Measurements from ENCODE around the gene CRYGS. TPM values are rescaled to one million over a fixed set of nuclear protein-coding genes. Genes with fewer than 3 reads are reported as not detected.
"Not testable (repeated sequence)": the region's sequence is repeated elsewhere in the genome, so short reads cannot be mapped to it uniquely, and the experiment has no call there.

Gene CRYGS
- 1 to 10 TPM; 1.2 to 4.9 (median 2.9) TPM for total RNA-seq

- in situ Hi-C loops (cut with MboI; ENCODE audit: low pct_unique_long_range_greater_than_20kb in 2 of 9, low sequenced_read_pairs in 9 of 9, unreplicated experiment in 9 of 9) = loop anchor here in 8 of 9 experiments (10.0 to 25.0 kb wide), 3 partner anchors 282 to 557 kb away; no protein-coding TSS in a partner anchor
- WGBS, 10 experiments = 37 to 100% (median 86%) methylated on average over 1 to 2 of the region's 2 CpGs; no CpG with 5 or more reads in 1 of the 10 experiments
- H3K4me1 ChIP-seq (replicated peaks in 1 of 2) = no peaks in the 10 kb centered on the region
- no peak for ATAC-seq (replicated peaks in 6 of 8)
- no peak within 1 kb of the TSS for H3K27ac ChIP-seq
- H3K4me3 ChIP-seq = no peak within 1 kb of the TSS
Observed at GRCh38 chr3:186544281-186544680, at the start of gene CRYGS. Gene CRYGS (minus strand): TSS chr3:186544380. CDS start chr3:186544326, 54 bp downstream.

GRCh38 chr3:186593862-186594261, 49.7 kb upstream of the CRYGS start:
- in situ Hi-C loops (cut with MboI; ENCODE audit: low pct_unique_long_range_greater_than_20kb in 2 of 9, low sequenced_read_pairs in 9 of 9, unreplicated experiment in 9 of 9) = loop anchor here in 1 of 9 experiments (25.0 kb wide), 1 partner anchor 193 kb away; the partner anchor contains the start of gene EIF4A2
- ATAC-seq (replicated peaks in 6 of 8) = no peak
- peaks cover 0 to 3% of the 10 kb centered on the region in 2 donors for H3K4me1 ChIP-seq (replicated peaks in 1 of 2)
- WGBS, 10 experiments = 71 to 100% (median 95%) methylated on average over 2 to 3 of the region's 3 CpGs; no CpG with 5 or more reads in 2 of the 10 experiments
- no peak overlapping the region for H3K27ac ChIP-seq
- no peak overlapping the region for H3K4me3 ChIP-seq

GRCh38 chr3:186592682-186593081, 48.5 kb upstream of the CRYGS start:
- Histone ChIP-seq H3K4me1 (replicated peaks in 1 of 2) (no peaks in the 10 kb centered on the region), H3K4me3 (no peak overlapping the region), H3K27ac (no peak overlapping the region)
- in situ Hi-C loops (cut with MboI; ENCODE audit: low pct_unique_long_range_greater_than_20kb in 2 of 9, low sequenced_read_pairs in 9 of 9, unreplicated experiment in 9 of 9) = loop anchor here in 1 of 9 experiments (25.0 kb wide), 1 partner anchor 195 kb away; the partner anchor contains the start of gene EIF4A2
- ATAC-seq (replicated peaks in 6 of 8) = no peak
- 44 to 100% (median 92%) methylated on average over 1 to 4 of the region's 4 CpGs for WGBS, 10 experiments

- H3K4me3 ChIP-seq = no peak overlapping the region
- in situ Hi-C loops (cut with MboI; ENCODE audit: low pct_unique_long_range_greater_than_20kb in 2 of 9, low sequenced_read_pairs in 9 of 9, unreplicated experiment in 9 of 9) = loop anchor here in 1 of 9 experiments (25.0 kb wide), 1 partner anchor 197 kb away; the partner anchor contains the start of gene EIF4A2
- no peak overlapping the region for H3K27ac ChIP-seq
- no peaks in the 10 kb centered on the region for H3K4me1 ChIP-seq (replicated peaks in 1 of 2)
- no peak for ATAC-seq (replicated peaks in 6 of 8)
- 20 to 93% (median 74%) methylated on average over 1 to 7 of the region's 7 CpGs for WGBS, 10 experiments
Observed at GRCh38 chr3:186590580-186591295, 46.6 kb upstream of the CRYGS start.

GRCh38 chr3:186589856-186590579, 45.8 kb upstream of the CRYGS start:
- in situ Hi-C loops (cut with MboI; ENCODE audit: low pct_unique_long_range_greater_than_20kb in 2 of 9, low sequenced_read_pairs in 9 of 9, unreplicated experiment in 9 of 9) = loop anchor here in 1 of 9 experiments (25.0 kb wide), 1 partner anchor 197 kb away; the partner anchor contains the start of gene EIF4A2
- no peak overlapping the region for H3K4me3 ChIP-seq
- no peak for ATAC-seq (replicated peaks in 6 of 8)

GRCh38 chr3:186589121-186589520, 44.9 kb upstream of the CRYGS start:
- ATAC-seq (replicated peaks in 6 of 8) = peak in 2 of 8 experiments; percentile 45 to 52
- Histone ChIP-seq H3K27ac (no peak overlapping the region), H3K4me1 (replicated peaks in 1 of 2) (no peaks in the 10 kb centered on the region), H3K4me3 (no peak overlapping the region)
- in situ Hi-C loops (cut with MboI; ENCODE audit: low pct_unique_long_range_greater_than_20kb in 2 of 9, low sequenced_read_pairs in 9 of 9, unreplicated experiment in 9 of 9) = loop anchor here in 1 of 9 experiments (25.0 kb wide), 1 partner anchor 198 kb away; the partner anchor contains the start of gene EIF4A2
- WGBS, 10 experiments = 30 to 60% (median 43%) methylated on average over 2 to 3 of the region's 3 CpGs; no CpG with 5 or more reads in 1 of the 10 experiments

More at GRCh38 chr3:186589856-186590579, 45.8 kb upstream of the CRYGS start:
- WGBS, 10 experiments = 13 to 100% (median 69%) methylated on average over 1 to 5 of the region's 5 CpGs
- H3K4me1 ChIP-seq (replicated peaks in 1 of 2) = no peaks in the 10 kb centered on the region
- H3K27ac ChIP-seq = no peak overlapping the region

GRCh38 chr3:186588632-186589031, 44.5 kb upstream of the CRYGS start:
- peak in 2 of 8 experiments; percentile 67 to 72 for ATAC-seq (replicated peaks in 6 of 8)
- H3K27ac ChIP-seq = no peak overlapping the region
- in situ Hi-C loops (cut with MboI; ENCODE audit: low pct_unique_long_range_greater_than_20kb in 2 of 9, low sequenced_read_pairs in 9 of 9, unreplicated experiment in 9 of 9) = loop anchor here in 1 of 9 experiments (25.0 kb wide), 1 partner anchor 199 kb away; the partner anchor contains the start of gene EIF4A2
- H3K4me1 ChIP-seq (replicated peaks in 1 of 2) = no peaks in the 10 kb centered on the region
- 15 to 81% (median 57%) methylated on average over 1 to 2 of the region's 2 CpGs; no CpG with 5 or more reads in 3 of the 10 experiments for WGBS, 10 experiments
- H3K4me3 ChIP-seq = no peak overlapping the region

GRCh38 chr3:186587183-186587582, 43.0 kb upstream of the CRYGS start:
- H3K4me3 ChIP-seq = no peak overlapping the region
- in situ Hi-C loops (cut with MboI; ENCODE audit: low pct_unique_long_range_greater_than_20kb in 2 of 9, low sequenced_read_pairs in 9 of 9, unreplicated experiment in 9 of 9) = loop anchor here in 1 of 9 experiments (25.0 kb wide), 1 partner anchor 200 kb away; the partner anchor contains the start of gene EIF4A2

GRCh38 chr3:186586245-186586644, 42.1 kb upstream of the CRYGS start:
- H3K27ac ChIP-seq; ATAC-seq (replicated peaks in 6 of 8); H3K4me3 ChIP-seq; H3K4me1 ChIP-seq (replicated peaks in 1 of 2): not testable (repeated sequence)
- in situ Hi-C loops (cut with MboI; ENCODE audit: low pct_unique_long_range_greater_than_20kb in 2 of 9, low sequenced_read_pairs in 9 of 9, unreplicated experiment in 9 of 9) = loop anchor here in 1 of 9 experiments (25.0 kb wide), 1 partner anchor 201 kb away; the partner anchor contains the start of gene EIF4A2
- 86 to 100% (median 96%) methylated on average over 1 to 7 of the region's 9 CpGs; no CpG with 5 or more reads in 2 of the 10 experiments for WGBS, 10 experiments

More at GRCh38 chr3:186587183-186587582, 43.0 kb upstream of the CRYGS start:
- Histone ChIP-seq H3K4me1 (replicated peaks in 1 of 2) (no peaks in the 10 kb centered on the region), H3K27ac (no peak overlapping the region)
- ATAC-seq (replicated peaks in 6 of 8) = no peak

- ATAC-seq (replicated peaks in 6 of 8) = no peak
- Histone ChIP-seq H3K4me1 (replicated peaks in 1 of 2) (no peaks in the 10 kb centered on the region), H3K4me3 (no peak overlapping the region), H3K27ac (no peak overlapping the region)
- in situ Hi-C loops (cut with MboI; ENCODE audit: low pct_unique_long_range_greater_than_20kb in 2 of 9, low sequenced_read_pairs in 9 of 9, unreplicated experiment in 9 of 9) = loop anchor here in 1 of 9 experiments (25.0 kb wide), 1 partner anchor 203 kb away; the partner anchor contains the start of gene EIF4A2
- 30 to 74% (median 49%) methylated on average over 3 to 5 of the region's 5 CpGs for WGBS, 10 experiments
Observed at GRCh38 chr3:186583831-186584230, 39.7 kb upstream of the CRYGS start.

GRCh38 chr3:186582541-186582940, 38.4 kb upstream of the CRYGS start:
- in situ Hi-C loops (cut with MboI; ENCODE audit: low pct_unique_long_range_greater_than_20kb in 2 of 9, low sequenced_read_pairs in 9 of 9, unreplicated experiment in 9 of 9) = loop anchor here in 1 of 9 experiments (25.0 kb wide), 1 partner anchor 205 kb away; the partner anchor contains the start of gene EIF4A2
- ATAC-seq (replicated peaks in 6 of 8) = no peak

GRCh38 chr3:186580785-186581184, 36.6 kb upstream of the CRYGS start:
- 80 to 100% (median 94%) methylated on average over 1 to 3 of the region's 3 CpGs for WGBS, 10 experiments
- Histone ChIP-seq H3K4me3 (no peak overlapping the region), H3K4me1 (replicated peaks in 1 of 2) (no peaks in the 10 kb centered on the region), H3K27ac (no peak overlapping the region)
- no peak for ATAC-seq (replicated peaks in 6 of 8)
- in situ Hi-C loops (cut with MboI; ENCODE audit: low pct_unique_long_range_greater_than_20kb in 2 of 9, low sequenced_read_pairs in 9 of 9, unreplicated experiment in 9 of 9) = loop anchor here in 1 of 9 experiments (25.0 kb wide), 1 partner anchor 207 kb away; the partner anchor contains the start of gene EIF4A2

More at GRCh38 chr3:186582541-186582940, 38.4 kb upstream of the CRYGS start:
- 83 to 100% (median 97%) methylated on average over 1 to 6 of the region's 6 CpGs; no CpG with 5 or more reads in 1 of the 10 experiments for WGBS, 10 experiments
- Histone ChIP-seq H3K27ac (no peak overlapping the region), H3K4me1 (replicated peaks in 1 of 2) (no peaks in the 10 kb centered on the region), H3K4me3 (no peak overlapping the region)
